Heart left ventricle (tissue), 16 donors: ENCODE data around the gene IFIH1. TPM values are rescaled to one million over a fixed set of nuclear protein-coding genes. Genes with fewer than 3 reads are reported as not detected.

Source experiments
- ATAC-seq, 4 donors: fragments of 200-7000 bp; cut with Tn5 transposase; one replicate each; pipeline ENCODE4 v1.9.1; 2020 to 2022; ENCODE audit warnings: moderate library complexity in 4 of 4, mild to moderate bottlenecking in 3 of 4, moderate number of reproducible peaks in 1 of 4
- DNase-seq, 5 donors: peaks; one replicate each; pipeline ENCODE4 v3.0.0-alpha.2; 2020
- H3K27ac ChIP-seq, 12 donors: fragments of 200-600 bp; sonication (generic) in 4 of 12; one replicate each; pipeline versions ENCODE4 v1.5.0 to v1.8.0; 2016 to 2022; ENCODE audit warnings: mild to moderate bottlenecking in 2 of 12
- H3K27me3 ChIP-seq, 9 donors: fragments of 200-600 bp; sonication (generic) in 2 of 9; one replicate each; pipeline versions ENCODE4 v1.5.1 to v1.8.0; 2016 to 2022; ENCODE audit warnings: mild to moderate bottlenecking in 3 of 9
- H3K36me3 ChIP-seq, 9 donors: fragments of 200-600 bp; sonication (generic) in 2 of 9; one replicate each; pipeline versions ENCODE4 v1.5.0 to v1.8.0; 2018 to 2022; ENCODE audit warnings: mild to moderate bottlenecking in 2 of 9
- H3K4me1 ChIP-seq, 12 donors: fragments of 200-600 bp; sonication (generic) in 4 of 12; one replicate each; pipeline versions ENCODE4 v1.5.0 to v1.8.0; 2016 to 2022; ENCODE audit warnings: mild to moderate bottlenecking in 3 of 12
- H3K4me3 ChIP-seq, 12 donors: fragments of 200-600 bp; sonication (generic) in 4 of 12; one replicate each; pipeline versions ENCODE4 v1.5.0 to v1.8.0; 2017 to 2022; ENCODE audit warnings: mild to moderate bottlenecking in 9 of 12, moderate library complexity in 4 of 12
- H3K9me3 ChIP-seq, 12 donors: fragments of 200-600 bp; sonication (generic) in 4 of 12; one replicate each; pipeline versions ENCODE4 v1.5.0 to v1.8.0; 2016 to 2022; ENCODE audit warnings: mild to moderate bottlenecking in 1 of 12
- POLR2A ChIP-seq, 2 donors: fragments of 450-650 bp; IDR thresholded peaks; one replicate each; pipeline ENCODE4 v1.6.1; 2017; ENCODE audit warnings: antibody characterized with exemption in 2 of 2, mild to moderate bottlenecking in 2 of 2, moderate library complexity in 2 of 2
- WGBS, 4 donors: extraction: QIAGEN DNeasy Blood & Tissue Kit in 2 of 4; methylation state at CpG; one replicate each; pipeline versions ENCODE4 v1.1.5 to v1.1.7; 2013 to 2018; 5-methylcytosine and 5-hydroxymethylcytosine counted together
- intact Hi-C, 10 donors: fragments of 100-400 bp; cut with DNase I; formaldehyde crosslinking; loops; one replicate each; pipeline versions ENCODE4 v1.11.1 to v1.14.2; 2022
- polyA plus RNA-seq, 2 donors: library from polyadenylated mRNA; stranded (reverse); fragments of 200-250 nt; gene quantifications; one replicate each; pipeline ENCODE4 v1.2.3, GENCODE V29; 2013
- total RNA-seq, 9 donors: library from RNA; depleted of rRNA in 2 of 9; stranded (reverse); fragments of >200 nt in 2 of 9; fragmentation: NEBNext Ultra II Directional in 3 of 9; extraction: Animal tissue kit (Norgen Biotek cat#: 25700) in 3 of 9; gene quantifications; one replicate each; pipeline versions ENCODE4 v1.1.0 to v1.2.4, GENCODE V29; 2016 to 2023
- TF ChIP-seq, protein P1 (sequence below), 12 donors: fragments of 200-600 bp; sonication (generic) in 4 of 12; IDR thresholded peaks; one replicate each; pipeline versions ENCODE4 v1.5.0 to v1.8.0; 2018 to 2022; ENCODE audit warnings: antibody characterized with exemption in 12 of 12, mild to moderate bottlenecking in 5 of 12
- donor health status: ischemic (EF 13 %, LVEDD 7.1; RV severe dilation, severe dysfunction).
- donor health status: healthy with polysubstance abuse.
- donor health status: DM: no; HTN: yes; CAD: no.
- donor health status: DM: no; HTN: no; CAD: no.
- donor health status: ischemic (EF 25% LVEDD 6.9; RV normal size, moderate dysfunction).
- donor health status: ischemic (EF 25% LVEDD 5.7; RV mildly dilated, moderate dysfunction).
- donor health status: healthy.
- donor health status: DM: yes; HTN: yes; CAD: no.
- donor health status: ischemic (EF 35%, LVEDD 5.7; RV mildly dilated, moderate dysfunction).
- donor health status: nonischemic (EF 11% LVEDD 7.7; RV severe dilation, severe dysfunction).
- donor health status: DM: yes; HTN: yes; CAD: no.
- donor health status: PGD.
- donor health status: ischemic (EF 29% LVEDD 5.4; RV normal size, mild dysfunction).
- donor health status: nonischemic (EF 23%, LVEDD 6.1; RV moderate dilation, normal function).

The IFIH1 gene
- total and polyA plus RNA-seq, 11 donors: 3.4 to 24.2 (median 5.5) TPM

DNA sequence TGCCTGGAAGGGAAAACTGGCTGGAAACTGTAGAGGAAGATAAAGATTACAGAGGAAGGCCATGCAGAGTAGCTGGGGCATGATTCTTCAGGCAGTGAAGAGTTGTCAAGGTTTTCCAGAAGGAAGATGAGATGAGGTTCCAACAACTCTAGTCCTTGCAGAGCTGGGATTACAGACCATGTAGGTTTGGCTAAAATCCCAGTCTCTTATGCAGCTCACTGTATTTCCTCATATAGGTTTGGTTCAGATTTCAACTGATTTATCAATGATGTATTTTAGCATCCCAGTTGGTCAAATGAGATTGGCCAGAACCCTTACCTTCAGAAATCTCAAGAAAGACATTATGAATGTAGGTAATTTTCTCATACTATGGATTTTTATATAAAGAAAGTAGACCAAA, 91.6 kb downstream of the IFIH1 start:
- no peak for TF ChIP-seq POLR2A (IDR thresholded peaks at IDR 0.05)
- TF ChIP-seq, protein P1, sequence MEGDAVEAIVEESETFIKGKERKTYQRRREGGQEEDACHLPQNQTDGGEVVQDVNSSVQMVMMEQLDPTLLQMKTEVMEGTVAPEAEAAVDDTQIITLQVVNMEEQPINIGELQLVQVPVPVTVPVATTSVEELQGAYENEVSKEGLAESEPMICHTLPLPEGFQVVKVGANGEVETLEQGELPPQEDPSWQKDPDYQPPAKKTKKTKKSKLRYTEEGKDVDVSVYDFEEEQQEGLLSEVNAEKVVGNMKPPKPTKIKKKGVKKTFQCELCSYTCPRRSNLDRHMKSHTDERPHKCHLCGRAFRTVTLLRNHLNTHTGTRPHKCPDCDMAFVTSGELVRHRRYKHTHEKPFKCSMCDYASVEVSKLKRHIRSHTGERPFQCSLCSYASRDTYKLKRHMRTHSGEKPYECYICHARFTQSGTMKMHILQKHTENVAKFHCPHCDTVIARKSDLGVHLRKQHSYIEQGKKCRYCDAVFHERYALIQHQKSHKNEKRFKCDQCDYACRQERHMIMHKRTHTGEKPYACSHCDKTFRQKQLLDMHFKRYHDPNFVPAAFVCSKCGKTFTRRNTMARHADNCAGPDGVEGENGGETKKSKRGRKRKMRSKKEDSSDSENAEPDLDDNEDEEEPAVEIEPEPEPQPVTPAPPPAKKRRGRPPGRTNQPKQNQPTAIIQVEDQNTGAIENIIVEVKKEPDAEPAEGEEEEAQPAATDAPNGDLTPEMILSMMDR (IDR thresholded peaks at IDR 0.05): no peak
- intact Hi-C loops: no loop called here
- no peaks in the 10 kb centered on the region for H3K36me3 ChIP-seq
- H3K4me1 ChIP-seq: no peaks in the 10 kb centered on the region
- no peak overlapping the region for H3K27ac ChIP-seq
- no peak overlapping the region for H3K4me3 ChIP-seq
- ATAC-seq (no peak), DNase-seq (no peak)
- no peaks in the 10 kb centered on the region for H3K9me3 ChIP-seq
- no peaks in the 10 kb centered on the region for H3K27me3 ChIP-seq

DNA sequence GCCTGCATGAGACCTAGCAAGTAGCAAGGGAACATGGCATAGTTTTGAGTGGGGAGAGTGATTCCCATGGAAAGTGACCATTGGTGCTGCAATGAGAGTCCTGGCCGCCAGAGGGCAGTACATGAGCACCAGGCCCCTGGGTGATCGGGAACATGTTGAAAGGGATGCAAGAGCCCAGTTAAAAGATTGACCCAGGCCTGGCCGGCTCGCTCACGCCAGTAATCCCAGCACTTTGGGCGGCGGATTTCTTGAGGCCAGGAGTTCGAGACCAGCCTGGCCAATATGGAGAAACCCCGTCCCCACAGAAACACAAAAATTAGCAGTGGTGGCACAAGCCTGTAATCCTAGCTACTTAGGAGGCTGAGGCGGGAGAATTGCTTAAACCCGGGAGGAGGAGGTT, 97.4 kb downstream of the IFIH1 start:
- WGBS, 4 donors: 43 to 47% (median 45%) methylated on average over 11 of the region's 11 CpGs
- TF ChIP-seq, protein P1 (IDR thresholded peaks at IDR 0.05): peak; percentile 69 to 89 (median 80)
- TF ChIP-seq POLR2A (IDR thresholded peaks at IDR 0.05): no peak
- intact Hi-C loops: loop anchor here in 9 of 10 donors (1.0 to 5.0 kb wide), 4 partner anchors 76 to 80 kb away; no protein-coding TSS in a partner anchor
- DNase-seq (peak; percentile 49 to 83 (median 53)), ATAC-seq (peak; percentile 51 to 87 (median 72))
- H3K9me3 ChIP-seq: no peaks in the 10 kb centered on the region
- H3K27me3 ChIP-seq: no peaks in the 10 kb centered on the region
- H3K27ac ChIP-seq: no peak overlapping the region
- peaks cover 0 to 4% (median 0%) of the 10 kb centered on the region in 9 donors for H3K36me3 ChIP-seq
- peaks cover 0 to 16% (median 0%) of the 10 kb centered on the region in 12 donors for H3K4me1 ChIP-seq
- H3K4me3 ChIP-seq: no peak overlapping the region

DNA sequence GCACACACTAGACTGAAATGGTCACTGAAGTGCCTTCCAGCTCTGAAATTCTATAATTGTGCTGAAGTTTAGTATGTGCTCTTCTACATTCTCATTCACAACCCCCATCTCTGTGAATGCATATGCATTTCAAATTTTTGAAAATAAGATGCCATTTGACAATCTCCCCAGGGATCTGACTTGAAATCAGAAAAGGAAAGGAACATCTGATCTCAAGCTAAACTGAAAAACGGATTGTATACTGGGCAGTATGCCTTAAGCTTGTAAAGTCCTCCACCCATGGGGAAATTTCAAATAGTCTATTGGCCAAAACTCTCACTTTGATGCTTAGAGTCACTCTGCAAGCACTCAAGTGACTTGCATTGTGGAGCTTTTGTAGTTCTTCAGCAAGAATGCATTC, 98.1 kb downstream of the IFIH1 start:
- 48 to 81% (median 65%) methylated on average over 1 of the region's 1 CpG for WGBS, 4 donors
- H3K4me3 ChIP-seq: no peak overlapping the region
- peaks cover 0 to 7% (median 0%) of the 10 kb centered on the region in 9 donors for H3K36me3 ChIP-seq
- H3K4me1 ChIP-seq: peaks cover 0 to 16% (median 0%) of the 10 kb centered on the region in 12 donors
- no peaks in the 10 kb centered on the region for H3K27me3 ChIP-seq
- H3K27ac ChIP-seq: no peak overlapping the region
- intact Hi-C loops: loop anchor here in 9 of 10 donors (1.0 to 5.0 kb wide), 4 partner anchors 77 to 81 kb away; no protein-coding TSS in a partner anchor
- ATAC-seq (no peak), DNase-seq (no peak)
- TF ChIP-seq POLR2A (IDR thresholded peaks at IDR 0.05): no peak
- TF ChIP-seq, protein P1 (IDR thresholded peaks at IDR 0.05): no peak
- no peaks in the 10 kb centered on the region for H3K9me3 ChIP-seq

DNA sequence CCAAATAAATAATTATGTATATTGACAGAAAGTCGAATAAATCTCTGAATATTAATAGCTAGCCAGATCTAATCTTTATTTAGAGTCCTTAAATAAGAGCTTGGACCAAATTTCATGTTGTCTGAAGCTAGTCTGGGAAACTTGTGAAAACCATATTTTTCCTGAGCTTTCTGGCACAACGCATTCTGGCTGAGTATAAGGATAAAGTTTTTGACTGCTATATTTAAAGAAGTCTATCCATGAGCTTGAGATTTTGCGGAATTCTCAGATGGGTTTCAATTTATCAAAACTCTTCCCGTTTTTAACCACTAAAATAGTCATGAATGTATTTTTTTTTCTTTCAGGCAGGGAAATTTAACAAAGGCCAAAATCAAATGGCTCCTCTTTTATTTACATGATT, 99.1 kb downstream of the IFIH1 start:
- TF ChIP-seq POLR2A (IDR thresholded peaks at IDR 0.05): no peak
- TF ChIP-seq, protein P1 (IDR thresholded peaks at IDR 0.05): no peak

More for the DNA sequence above, 99.1 kb downstream of the IFIH1 start:
- no peak overlapping the region for H3K4me3 ChIP-seq
- peak overlapping the region in 1 of 12 donors; percentile 11 for H3K27ac ChIP-seq
- ATAC-seq (no peak), DNase-seq (no peak)
- H3K27me3 ChIP-seq: no peaks in the 10 kb centered on the region
- peaks cover 0 to 13% (median 0%) of the 10 kb centered on the region in 9 donors for H3K36me3 ChIP-seq
- intact Hi-C loops: no loop called here
- H3K9me3 ChIP-seq: no peaks in the 10 kb centered on the region
- WGBS, 4 donors: 63 to 79% (median 70%) methylated on average over 4 of the region's 4 CpGs
- peaks cover 0 to 16% (median 0%) of the 10 kb centered on the region in 12 donors for H3K4me1 ChIP-seq
